Astrocyte of the cerebellum (primary cell): ENCODE data around the gene SNRPN.

Experiments
- DNase-seq: peaks from one replicate; pipeline ENCODE4 v3.0.0-alpha.2; 2011; ENCODE audit warnings: low read depth
- H3K4me3 ChIP-seq: 2 replicates; pipeline ENCODE4 v1.5.1; 2011; ENCODE audit warnings: mild to moderate bottlenecking, low read depth, low read length, moderate library complexity
- CTCF ChIP-seq: IDR thresholded peaks from 2 replicates; pipeline ENCODE4 v1.5.1; 2012; ENCODE audit warnings: low read length, low read depth, moderate library complexity, mild to moderate bottlenecking; ENCODE audit errors: missing control alignments
- in situ Hi-C: cut with HindIII; loops from 2 replicates; pipeline ENCODE4 v1.10.0; 2017; ENCODE audit warnings: low sequenced_read_pairs

The SNRPN gene

GRCh38 chr15:25019434-25019833 is 64.6 kb downstream of the SNRPN start:
- H3K4me3 ChIP-seq = no peak overlapping the region
- no peak for DNase-seq
- in situ Hi-C loops = no loop called here
- TF ChIP-seq CTCF = no peak

- DNase-seq = peak; percentile 33
- no peak for TF ChIP-seq CTCF
- in situ Hi-C loops = no loop called here
- no peak overlapping the region for H3K4me3 ChIP-seq
Measured at GRCh38 chr15:25022233-25022632, 67.4 kb downstream of the SNRPN start.
